Measurements from ENCODE around the gene PARD3B.

DNA sequence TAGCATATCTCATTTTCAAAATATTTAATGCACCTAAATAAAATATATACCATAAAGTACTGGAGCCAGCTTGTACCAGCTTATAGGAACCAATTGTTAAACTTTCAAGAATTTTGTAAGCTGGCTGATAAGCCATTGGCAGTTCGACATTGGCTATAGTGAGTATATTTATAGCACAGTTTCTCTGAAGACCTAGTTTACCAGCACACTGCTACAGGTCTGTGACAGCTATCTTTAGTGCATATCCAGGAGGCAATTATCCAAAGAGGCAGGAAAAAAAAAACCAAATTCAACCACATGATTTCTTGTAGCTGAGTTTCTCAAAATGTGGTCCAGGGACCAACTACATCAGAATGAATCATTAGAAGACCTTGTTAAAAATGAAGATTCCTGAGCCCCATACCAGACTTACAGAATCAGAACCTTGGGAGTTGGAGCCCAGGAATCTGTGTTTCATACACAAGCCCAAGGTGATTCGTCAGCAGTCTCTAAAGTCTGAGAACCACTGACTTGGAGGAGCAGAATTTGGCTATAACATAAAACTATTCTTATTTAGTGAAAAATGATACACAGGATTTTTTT is 858.1 kb downstream of the PARD3B start:
- TF ChIP-seq, protein P1, sequence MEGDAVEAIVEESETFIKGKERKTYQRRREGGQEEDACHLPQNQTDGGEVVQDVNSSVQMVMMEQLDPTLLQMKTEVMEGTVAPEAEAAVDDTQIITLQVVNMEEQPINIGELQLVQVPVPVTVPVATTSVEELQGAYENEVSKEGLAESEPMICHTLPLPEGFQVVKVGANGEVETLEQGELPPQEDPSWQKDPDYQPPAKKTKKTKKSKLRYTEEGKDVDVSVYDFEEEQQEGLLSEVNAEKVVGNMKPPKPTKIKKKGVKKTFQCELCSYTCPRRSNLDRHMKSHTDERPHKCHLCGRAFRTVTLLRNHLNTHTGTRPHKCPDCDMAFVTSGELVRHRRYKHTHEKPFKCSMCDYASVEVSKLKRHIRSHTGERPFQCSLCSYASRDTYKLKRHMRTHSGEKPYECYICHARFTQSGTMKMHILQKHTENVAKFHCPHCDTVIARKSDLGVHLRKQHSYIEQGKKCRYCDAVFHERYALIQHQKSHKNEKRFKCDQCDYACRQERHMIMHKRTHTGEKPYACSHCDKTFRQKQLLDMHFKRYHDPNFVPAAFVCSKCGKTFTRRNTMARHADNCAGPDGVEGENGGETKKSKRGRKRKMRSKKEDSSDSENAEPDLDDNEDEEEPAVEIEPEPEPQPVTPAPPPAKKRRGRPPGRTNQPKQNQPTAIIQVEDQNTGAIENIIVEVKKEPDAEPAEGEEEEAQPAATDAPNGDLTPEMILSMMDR (IDR thresholded peaks at IDR 0.05): no peak
- TF ChIP-seq POLR2A (IDR thresholded peaks at IDR 0.05): no peak
